ENCODE measurements around the gene LRRC71.
A peak's percentile ranks its signal among the peaks of the same experiment; 100 is the strongest.
"Not testable (repeated sequence)": the region's sequence is repeated elsewhere in the genome, so short reads cannot be mapped to it uniquely, and the experiment has no call there.

LRRC71 gene

DNA sequence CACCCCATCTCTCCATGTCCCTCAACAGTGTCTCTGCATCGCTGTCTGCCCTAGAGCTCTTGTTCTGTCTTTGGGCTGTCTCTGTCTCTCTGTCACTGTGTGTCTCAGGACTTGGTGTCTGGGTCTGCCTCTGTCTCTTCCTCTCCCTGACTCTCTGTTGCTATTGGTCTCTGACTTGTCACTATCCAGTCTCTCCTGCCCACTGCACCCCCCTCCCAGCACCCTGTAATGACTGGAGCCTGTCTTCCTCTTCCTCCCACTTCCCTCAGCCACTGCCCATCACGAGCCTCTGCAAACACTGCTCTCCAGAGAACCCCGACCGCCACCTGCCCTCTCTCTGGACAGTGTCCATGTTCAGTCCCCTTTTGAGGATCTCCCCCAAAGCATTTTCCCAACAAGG, 14.8 kb upstream of the LRRC71 start:
- DNase-seq (ENCODE audit: low read depth), result no peak

DNA sequence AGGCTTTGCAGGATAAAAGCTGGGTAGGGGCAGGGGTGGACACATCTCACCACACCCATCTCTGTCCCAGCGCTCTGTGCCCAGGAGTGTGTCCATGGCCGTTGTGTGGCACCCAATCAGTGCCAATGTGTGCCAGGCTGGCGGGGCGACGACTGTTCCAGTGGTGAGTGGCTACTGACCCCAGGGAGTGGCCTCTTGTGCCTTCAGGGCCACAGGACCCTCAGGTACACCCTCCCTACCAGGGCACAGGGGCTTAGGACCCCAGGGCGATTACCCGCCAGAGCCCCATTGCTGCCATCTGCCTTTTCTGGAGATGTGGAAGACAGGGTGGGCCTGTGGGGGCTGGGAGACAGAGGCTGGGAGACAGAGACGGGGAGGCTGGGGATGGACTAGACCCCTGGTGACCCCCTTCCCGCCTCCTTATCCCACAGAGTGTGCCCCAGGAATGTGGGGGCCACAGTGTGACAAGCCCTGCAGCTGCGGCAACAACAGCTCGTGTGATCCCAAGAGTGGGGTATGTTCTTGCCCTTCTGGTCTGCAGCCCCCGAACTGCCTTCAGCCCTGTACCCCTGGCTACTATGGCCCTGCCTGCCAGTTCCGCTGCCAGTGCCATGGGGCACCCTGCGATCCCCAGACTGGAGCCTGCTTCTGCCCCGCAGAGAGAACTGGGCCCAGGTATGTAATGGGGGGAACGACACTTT, 14.1 kb upstream of the LRRC71 start:
- no peak for DNase-seq (ENCODE audit: low read depth)

DNA sequence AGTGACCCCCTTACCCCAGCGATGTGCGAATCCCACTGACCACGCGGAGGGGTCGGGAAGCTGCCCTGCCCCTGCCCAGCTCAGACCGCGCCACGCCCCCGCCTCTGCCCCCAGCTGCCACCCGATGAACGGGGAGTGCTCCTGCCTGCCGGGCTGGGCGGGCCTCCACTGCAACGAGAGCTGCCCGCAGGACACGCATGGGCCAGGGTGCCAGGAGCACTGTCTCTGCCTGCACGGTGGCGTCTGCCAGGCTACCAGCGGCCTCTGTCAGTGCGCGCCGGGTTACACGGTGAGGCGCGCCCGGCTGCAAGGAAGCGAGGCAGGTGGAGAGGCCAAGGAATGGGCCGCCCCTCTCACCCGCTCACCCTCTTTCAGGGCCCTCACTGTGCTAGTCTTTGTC, 11.9 kb upstream of the LRRC71 start:
- DNase-seq (ENCODE audit: low read depth), result no peak

DNA sequence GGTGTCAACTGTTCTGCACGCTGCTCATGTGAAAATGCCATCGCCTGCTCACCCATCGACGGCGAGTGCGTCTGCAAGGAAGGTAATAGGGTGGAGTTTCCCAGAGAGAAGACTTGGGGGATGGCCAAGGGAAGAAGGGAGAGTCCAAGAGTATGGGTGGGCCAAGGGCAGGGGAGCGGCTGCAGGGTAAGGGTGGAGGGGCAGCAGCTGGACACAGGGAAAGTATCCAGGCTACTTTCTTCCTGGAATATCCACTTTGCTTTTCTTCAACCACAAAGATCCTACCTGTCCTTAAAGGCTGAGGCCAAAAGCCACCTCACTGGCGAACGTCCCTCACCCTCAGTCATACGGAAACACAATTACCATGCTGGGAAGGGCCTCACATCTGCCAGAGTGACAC, 11.5 kb upstream of the LRRC71 start:
- no peak for DNase-seq (ENCODE audit: low read depth)

DNA sequence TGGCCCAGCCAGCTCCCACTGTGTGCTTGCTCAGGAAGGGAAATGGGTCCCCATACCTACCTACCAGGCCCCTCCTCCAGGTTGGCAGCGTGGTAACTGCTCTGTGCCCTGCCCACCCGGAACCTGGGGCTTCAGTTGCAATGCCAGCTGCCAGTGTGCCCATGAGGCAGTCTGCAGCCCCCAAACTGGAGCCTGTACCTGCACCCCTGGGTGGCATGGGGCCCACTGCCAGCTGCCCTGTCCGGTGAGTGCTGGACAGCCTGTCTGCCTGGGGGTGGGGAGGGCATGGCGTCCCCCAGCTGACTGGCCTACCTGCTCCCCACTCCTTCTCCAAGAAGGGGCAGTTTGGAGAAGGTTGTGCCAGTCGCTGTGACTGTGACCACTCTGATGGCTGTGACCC, 10.8 kb upstream of the LRRC71 start:
- no peak for DNase-seq (ENCODE audit: low read depth)

DNA sequence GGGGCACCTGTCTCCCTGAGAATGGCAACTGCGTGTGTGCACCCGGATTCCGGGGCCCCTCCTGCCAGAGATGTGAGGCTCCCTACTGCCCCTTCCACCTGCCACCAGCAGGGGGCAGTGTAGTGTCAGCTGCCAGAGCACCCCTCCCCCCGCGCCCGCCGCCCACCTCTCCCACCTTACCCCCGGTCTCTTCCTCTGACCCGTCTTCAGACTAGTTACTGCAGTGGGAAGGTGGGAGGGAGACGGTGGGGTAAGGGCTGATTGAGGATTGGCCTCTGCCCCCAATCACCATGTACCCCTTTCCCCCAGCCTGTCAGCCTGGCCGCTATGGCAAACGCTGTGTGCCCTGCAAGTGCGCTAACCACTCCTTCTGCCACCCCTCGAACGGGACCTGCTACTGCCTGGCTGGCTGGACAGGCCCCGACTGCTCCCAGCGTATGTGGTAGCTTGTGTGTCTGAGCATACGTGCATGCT, 10.1 kb upstream of the LRRC71 start:
- peak; percentile 37 for DNase-seq (ENCODE audit: low read depth)

DNA sequence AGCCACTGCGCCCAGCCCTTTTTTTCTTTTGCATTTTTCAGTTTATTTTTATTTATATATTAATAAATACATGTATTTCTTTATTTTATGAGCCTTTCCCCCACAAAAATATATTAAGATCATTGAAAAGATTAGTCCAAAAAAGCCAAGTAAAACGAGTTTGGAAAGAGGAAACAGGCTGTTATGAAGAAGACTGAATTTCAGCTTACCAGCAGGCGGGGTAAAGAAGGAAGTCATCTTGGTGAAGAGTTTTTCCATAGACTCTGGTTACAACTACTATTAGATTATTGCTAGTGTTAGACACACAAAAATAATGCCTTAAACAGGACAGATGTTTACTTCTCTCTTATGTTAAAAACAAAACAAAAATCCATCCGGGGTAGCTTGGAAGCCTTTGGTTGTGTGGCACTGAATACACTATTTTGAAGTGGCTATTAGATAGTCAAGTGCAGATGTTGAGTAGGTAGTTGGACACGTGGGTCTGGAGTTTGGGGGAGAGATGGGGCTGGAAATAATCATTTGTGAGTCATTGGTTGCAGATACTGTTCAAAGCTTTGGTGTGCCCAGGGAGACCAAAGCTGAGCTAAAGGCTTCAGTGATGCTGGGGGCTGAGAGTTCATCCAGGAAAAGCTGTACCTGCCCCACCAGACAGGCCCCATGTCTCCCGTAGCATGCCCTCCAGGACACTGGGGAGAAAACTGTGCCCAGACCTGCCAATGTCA, 8.7 kb upstream of the LRRC71 start:
- DNase-seq (ENCODE audit: low read depth), result no peak

DNA sequence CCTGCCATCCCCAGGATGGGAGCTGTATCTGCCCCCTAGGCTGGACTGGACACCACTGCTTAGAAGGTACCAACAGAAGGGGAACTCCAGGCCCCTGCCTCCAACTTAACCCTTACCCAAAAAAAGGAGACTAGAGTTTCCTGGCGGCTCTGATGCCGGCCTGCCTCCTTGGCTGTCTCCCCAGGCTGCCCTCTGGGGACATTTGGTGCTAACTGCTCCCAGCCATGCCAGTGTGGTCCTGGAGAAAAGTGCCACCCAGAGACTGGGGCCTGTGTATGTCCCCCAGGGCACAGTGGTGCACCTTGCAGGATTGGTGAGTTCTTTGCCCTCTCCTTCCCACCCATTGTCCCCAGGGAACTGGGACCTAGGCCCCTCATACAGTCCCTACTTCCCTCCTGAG, 8.1 kb upstream of the LRRC71 start:
- no peak for DNase-seq (ENCODE audit: low read depth)

DNA sequence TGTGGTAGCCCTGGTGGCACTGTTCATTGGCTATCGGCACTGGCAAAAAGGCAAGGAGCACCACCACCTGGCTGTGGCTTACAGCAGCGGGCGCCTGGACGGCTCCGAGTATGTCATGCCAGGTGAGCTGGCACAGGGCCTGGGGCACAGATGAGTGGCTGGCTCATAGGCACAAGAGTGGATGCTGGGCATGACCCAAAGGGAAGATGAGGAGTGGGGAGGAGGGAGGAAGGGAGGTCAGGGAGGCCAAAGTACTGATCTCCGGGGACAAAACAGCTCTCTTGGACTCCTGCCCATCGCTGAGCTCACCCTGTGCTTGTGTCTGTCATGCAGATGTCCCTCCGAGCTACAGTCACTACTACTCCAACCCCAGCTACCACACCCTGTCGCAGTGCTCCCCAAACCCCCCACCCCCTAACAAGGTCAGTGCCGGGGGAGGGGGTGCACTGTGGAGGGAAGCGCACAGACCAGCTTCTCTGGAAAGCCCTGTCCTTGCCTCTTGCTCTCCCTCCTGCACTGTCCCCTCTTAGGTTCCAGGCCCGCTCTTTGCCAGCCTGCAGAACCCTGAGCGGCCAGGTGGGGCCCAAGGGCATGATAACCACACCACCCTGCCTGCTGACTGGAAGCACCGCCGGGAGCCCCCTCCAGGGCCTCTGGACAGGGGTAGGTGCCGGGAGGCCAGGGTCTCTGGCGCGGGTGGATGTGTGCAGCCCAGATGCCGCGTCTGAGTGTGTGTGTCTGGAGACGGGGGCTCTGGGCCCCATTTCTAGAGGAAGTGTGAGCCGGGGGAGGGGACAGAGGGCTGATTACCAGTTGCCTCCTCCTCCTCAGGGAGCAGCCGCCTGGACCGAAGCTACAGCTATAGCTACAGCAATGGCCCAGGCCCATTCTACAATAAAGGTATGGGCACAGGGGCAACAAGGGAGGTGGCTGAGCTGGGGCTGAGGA, 7.3 kb upstream of the LRRC71 start:
- no peak for DNase-seq (ENCODE audit: low read depth)

DNA sequence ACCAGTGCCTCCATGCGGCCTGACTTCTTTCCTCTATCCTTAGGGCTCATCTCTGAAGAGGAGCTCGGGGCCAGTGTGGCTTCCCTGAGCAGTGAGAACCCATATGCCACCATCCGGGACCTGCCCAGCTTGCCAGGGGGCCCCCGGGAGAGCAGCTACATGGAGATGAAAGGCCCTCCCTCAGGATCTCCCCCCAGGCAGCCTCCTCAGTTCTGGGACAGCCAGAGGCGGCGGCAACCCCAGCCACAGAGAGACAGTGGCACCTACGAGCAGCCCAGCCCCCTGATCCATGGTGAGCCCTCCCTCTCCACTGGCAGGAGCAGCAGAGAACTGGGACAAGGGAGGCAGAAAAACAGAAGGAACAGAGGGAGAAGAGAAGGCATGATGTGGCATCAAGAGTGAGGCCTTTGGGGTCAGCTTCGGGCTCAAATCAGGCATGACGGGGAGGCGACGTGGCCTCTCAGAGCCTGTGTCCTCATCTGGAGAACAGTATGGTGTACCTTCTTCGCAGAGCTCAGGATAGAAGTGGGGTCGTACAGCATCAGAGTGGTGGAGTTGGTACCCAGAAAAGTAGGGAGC, 6.5 kb upstream of the LRRC71 start:
- DNase-seq (ENCODE audit: low read depth), result no peak

DNA sequence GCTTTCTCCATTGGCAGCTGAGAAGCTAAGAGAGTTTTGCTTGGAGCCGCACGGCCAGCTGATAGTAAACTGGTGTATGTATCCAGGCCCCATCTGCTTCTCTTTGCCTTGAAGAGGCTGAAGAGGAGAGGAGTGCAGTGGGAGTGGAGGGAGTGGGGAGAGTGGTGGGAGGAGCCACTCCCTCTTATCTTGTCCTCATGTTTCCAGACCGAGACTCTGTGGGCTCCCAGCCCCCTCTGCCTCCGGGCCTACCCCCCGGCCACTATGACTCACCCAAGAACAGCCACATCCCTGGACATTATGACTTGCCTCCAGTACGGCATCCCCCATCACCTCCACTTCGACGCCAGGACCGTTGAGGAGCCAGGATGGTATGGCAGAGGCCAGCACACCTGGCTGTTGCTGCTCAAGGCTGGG, 6.0 kb upstream of the LRRC71 start:
- DNase-seq (ENCODE audit: low read depth), result no peak

DNA sequence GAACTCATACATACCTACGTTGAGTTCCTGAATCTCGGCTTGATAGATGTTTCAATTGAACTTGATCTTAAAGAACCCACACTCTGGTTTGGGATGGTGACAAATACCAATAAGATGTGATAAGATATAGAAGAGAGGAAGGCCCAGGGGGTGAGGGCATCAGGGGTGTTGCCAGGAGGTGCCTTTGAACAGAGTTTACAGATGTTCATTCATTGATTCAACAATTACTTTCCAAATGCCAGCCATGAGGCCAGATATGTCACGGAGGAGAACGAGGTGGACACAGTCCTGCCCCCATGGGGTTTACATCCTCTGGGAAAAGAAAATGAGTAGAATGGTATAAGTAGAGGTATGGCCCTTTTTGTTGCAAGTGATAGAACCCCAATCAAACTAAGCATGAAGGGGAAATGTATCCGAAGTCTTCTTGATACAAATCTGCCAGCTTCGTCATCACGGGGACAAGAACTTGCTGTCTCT, 659 bp downstream of the LRRC71 start:
- no peak for DNase-seq (ENCODE audit: low read depth)

DNA sequence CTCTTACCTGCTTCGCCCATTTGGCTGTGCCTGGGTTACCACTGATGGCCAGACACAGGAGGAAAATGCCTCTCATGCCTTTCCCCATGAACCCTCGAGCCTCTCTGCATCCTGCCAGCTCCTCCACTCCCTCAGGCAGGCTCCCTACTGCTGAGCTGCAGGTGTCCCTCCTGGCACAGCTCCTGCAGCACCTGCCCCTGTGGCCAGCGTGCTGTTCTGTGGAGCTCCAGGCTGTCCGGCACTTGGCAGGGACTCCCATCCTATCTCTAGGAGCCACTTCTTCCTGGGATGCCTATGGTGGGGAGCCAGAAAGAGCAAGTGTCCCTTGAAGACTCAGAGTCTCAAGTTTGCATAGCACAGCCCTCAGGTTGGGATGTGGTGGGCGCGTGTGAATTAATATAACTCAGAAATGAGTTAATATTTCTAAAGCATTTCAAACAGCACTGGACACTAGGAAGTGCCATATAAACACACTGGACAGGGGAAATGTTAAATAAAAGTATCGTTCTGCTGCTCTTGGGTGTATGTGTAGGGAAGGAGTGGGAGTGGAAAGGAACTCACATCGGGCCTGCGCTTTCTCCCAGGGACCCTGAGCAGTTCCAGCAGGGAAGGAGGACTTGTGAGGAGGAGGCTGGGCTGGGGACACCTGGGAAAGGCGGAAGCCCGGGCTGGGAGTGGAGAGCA, 2.7 kb downstream of the LRRC71 start:
- DNase-seq (ENCODE audit: low read depth), result no peak

DNA sequence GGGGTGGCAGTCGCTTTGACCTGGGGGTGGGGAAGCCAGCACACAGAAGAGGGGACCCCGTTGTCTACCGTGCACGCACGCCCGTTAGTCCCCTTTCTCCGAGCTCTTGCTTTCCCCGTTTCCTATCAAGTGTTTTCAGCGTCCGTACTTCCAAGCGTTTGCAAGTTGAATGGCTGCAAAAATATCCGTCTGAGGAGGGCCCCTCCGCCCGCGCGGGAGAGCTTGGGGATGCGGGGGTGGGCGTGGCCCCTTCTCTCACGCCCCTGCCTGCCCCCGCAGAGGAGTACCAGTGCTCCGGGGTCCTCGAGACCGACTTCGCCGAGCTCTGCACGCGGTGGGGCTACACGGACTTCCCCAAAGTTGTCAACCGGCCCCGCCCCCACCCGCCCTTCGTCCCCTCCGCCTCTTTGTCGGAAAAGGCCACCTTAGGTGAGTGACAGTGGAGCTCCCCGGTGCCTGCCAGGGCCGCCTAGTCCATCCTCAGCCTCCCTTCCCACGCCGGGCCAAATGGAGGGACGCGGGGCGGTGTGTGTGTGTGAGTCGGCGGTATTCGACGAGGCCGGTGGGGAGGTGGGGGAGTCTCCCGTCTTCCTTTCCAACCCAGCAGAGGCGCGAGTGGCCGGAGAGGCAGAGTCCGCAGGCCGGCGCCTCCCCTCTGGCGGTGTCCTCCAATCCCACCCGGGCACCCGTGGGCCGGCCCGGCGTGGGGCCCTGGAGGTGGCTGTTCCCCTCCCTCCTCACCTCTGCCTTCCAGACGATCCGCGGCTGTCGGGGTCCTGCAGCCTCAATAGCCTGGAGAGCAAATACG, 3.4 kb downstream of the LRRC71 start:
- no peak for DNase-seq (ENCODE audit: low read depth)

DNA sequence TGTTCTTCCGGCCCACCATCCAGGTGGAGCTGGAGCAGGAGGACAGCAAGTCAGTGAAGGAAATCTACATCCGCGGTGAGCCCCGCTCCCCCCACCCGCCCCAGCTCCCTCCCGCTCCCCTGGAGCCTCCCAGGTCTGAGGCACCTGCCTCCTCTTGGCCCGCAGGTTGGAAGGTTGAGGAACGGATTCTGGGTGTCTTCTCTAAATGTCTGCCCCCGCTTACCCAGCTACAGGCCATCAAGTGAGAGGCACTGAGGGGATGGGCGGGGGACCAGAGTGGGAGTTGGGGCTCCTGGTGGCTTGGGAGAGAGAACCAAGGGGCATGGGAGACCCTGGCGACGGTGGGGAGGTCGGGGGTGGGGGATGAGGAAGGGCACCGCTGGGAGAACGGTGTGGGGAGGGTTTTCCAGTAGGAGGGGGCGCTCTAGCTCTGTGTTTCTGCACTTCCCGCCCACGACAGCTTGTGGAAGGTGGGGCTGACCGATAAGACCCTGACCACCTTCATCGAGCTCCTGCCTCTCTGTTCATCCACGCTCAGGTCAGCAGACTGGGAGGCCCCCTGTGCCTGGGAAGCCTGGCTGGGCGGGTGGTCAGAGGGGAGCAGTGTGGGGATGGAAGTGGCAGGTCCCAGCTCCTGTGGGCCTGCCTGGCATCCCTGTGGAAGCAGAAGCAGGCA, 4.2 kb downstream of the LRRC71 start:
- no peak for DNase-seq (ENCODE audit: low read depth)

DNA sequence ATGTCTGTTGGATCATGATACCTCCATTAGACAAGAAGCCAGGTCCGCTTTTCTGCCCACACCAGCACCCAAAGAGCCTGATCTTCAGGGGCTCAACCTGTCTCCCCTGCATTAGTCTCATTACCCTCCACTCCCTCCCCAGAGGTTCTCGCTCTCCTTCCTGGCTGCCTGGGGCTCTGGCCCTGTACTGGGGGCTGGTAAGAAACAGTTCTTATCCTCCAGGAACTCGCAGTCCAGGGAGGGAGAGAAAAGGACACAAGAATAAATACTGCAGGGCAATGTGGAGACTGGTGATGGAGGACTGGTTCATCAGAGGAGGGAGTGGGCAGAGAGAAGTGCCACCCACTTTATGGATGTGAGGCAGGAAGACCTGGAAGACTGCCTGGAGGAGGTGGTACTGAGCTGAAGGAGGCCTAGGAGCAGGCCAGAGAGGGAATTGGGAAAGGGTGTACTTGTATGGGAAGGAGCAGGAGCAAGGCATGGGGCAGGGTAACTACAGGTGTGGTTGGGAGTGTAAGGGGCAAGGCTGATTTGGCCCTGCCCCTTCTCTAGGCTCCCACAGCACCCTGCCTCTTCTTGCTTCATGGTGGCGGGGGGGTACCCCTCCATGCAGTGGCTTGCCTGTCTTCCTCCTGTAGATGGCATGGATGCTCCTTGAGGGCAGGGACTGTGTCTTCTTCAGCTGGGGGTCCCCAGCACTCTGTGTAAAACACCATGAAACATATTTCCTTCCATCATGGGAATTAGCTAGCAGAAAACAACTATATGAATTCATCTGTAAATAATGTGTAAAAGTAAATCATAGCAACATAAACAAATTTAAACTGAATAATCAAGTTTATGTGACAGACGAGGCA, 5.0 kb downstream of the LRRC71 start:
- DNase-seq (ENCODE audit: low read depth), result no peak

DNA sequence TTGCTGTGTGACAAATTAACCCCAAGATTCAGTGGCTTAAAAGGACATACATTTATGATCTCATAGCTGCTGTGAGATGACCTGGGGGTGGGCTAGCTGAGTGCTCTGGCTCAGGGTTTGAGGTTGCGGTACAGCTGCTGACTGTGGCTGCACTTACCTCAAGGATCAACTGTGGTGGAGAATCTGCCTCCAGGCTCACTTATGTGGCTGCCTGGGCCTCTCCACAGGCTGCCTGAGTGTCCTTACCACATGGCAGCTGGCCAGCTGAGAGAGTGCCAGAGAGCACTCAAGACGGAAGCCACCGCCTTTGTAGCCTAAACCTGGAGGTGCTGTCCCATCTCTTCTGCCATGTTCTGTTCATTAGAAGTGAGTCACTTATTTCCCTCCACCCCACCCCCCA, 5.7 kb downstream of the LRRC71 start:
- peak; percentile 15 for DNase-seq (ENCODE audit: low read depth)

DNA sequence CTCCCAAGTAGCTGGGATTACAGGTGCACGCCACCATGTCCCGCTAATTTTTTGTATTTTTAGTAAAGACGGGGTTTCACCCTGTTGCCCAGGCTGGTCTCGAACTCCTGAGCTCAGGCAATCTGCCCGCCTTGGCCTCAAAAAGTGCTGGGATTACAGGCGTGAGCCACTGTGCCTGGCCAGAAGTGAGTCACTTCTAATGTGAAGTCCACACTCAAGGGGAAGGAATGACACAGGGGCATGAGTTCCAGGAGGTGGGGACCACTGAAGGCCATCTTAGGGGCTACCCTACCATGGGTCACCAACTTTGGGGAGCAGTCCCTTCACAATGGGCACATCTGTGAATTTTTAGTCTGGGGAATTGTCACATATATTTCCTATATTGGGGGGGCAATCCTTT, 6.3 kb downstream of the LRRC71 start:
- DNase-seq (ENCODE audit: low read depth), result not testable (repeated sequence)

Measured in stimulated activated CD8-positive, alpha-beta memory T cell treated with anti-CD3 and anti-CD28 coated beads, Interleukin-4, amount 100 ng/mL, for 24 hours (primary cell).